K562 (cell line): ENCODE measurements around the gene SLC39A11. TPM values are rescaled to one million over a fixed set of nuclear protein-coding genes. Genes with fewer than 3 reads are reported as not detected.

Source experiments
- ATAC-seq: fragments of 200-7000 bp; cut with Tn5 transposase; 3 replicates; pipeline ENCODE4 v1.9.1; 2020; ENCODE audit warnings: moderate library complexity
- BruUV-seq: library from RNA; stranded (reverse); fragments of 400-500 nt; replicated peaks from 2 replicates; lab custom pipeline; 2021; lab: Mats Ljungman, UMichigan
- CTCF ChIA-PET: fragments of 300-600 bp; formaldehyde crosslinking; extraction: SDS; loops from one replicate; lab custom pipeline; 2021; ENCODE audit warnings: low intra/inter-chr PET ratio; lab: Yijun Ruan, JAX
- POLR2A ChIA-PET: fragments of 300-600, 350-650 bp; sonication (Branson Sonifier 250); formaldehyde crosslinking; extraction: SDS; loops from one replicate; lab custom pipeline; 2021; ENCODE audit warnings: antibody characterized with exemption, inconsistent platforms; lab: Yijun Ruan, JAX
- DNase-seq, 4 experiments: peaks; one replicate each; pipeline versions ENCODE4 v3.0.0 to v3.0.0-alpha.2; 2011 to 2018; ENCODE audit warnings: low spot score in 3 of 4, mixed read lengths in 3 of 4; ENCODE audit errors: extremely low read depth in 1 of 4
- FAIRE-seq: peaks from 2 replicates; lab custom pipeline; 2011; peaks lifted over from hg19 to GRCh38; lab: Jason Lieb, UNC
- H2AFZ ChIP-seq: 2 replicates; pipeline ENCODE4 v1.6.0; 2011; ENCODE audit warnings: low read depth, low read length, control low read depth, inconsistent platforms
- H3K27ac ChIP-seq: fragments of 200-600 bp; 3 replicates; pipeline ENCODE4 v1.8.0; 2011; ENCODE audit warnings: low read depth, mild to moderate bottlenecking, control low read depth, inconsistent platforms, low read length, moderate library complexity, mixed read lengths; ENCODE audit errors: extremely low read depth
- H3K27me3 ChIP-seq, 2 experiments: fragments of 300-600 bp in 1 of 2; 2 replicates in 1 of 2; 3 replicates in 1 of 2; pipeline versions ENCODE4 v1.6.0 to v1.8.0; 2011; ENCODE audit warnings: inconsistent platforms in 2 of 2, low read length in 2 of 2, mild to moderate bottlenecking in 1 of 2, mixed read lengths in 1 of 2, moderate library complexity in 1 of 2; ENCODE audit not compliant: control insufficient read depth in 2 of 2, insufficient read depth in 2 of 2
- H3K36me3 ChIP-seq: fragments of 300-600 bp; 3 replicates; pipeline ENCODE4 v1.8.0; 2011; ENCODE audit warnings: mild to moderate bottlenecking, low read length, inconsistent platforms; ENCODE audit not compliant: control insufficient read depth, insufficient read depth
- H3K4me1 ChIP-seq, 2 experiments: fragments of 200-600 bp in 1 of 2; replicated peaks in 1 of 2; 2 replicates in 1 of 2; 3 replicates in 1 of 2; pipeline versions ENCODE4 v1.5.1 to v1.8.0; 2011; ENCODE audit warnings: inconsistent platforms in 2 of 2, low read length in 2 of 2, mild to moderate bottlenecking in 1 of 2, mixed read lengths in 1 of 2, moderate library complexity in 1 of 2; ENCODE audit not compliant: control insufficient read depth in 2 of 2, insufficient read depth in 2 of 2
- H3K4me2 ChIP-seq: 2 replicates; pipeline ENCODE4 v1.6.1; 2011; ENCODE audit warnings: low read length, control low read depth, inconsistent platforms, mixed read lengths; ENCODE audit not compliant: insufficient read depth
- H3K4me3 ChIP-seq: fragments of 200-600 bp; sonication (generic), shearing (Covaris generic); 2 replicates; pipeline ENCODE4 v1.5.1; 2016; ENCODE audit warnings: control low read depth, inconsistent platforms
- H3K79me2 ChIP-seq: fragments of 200-600 bp; 3 replicates; pipeline ENCODE4 v1.8.0; 2011; ENCODE audit warnings: low read length, inconsistent platforms; ENCODE audit not compliant: control insufficient read depth, insufficient read depth
- H3K9ac ChIP-seq, 2 experiments: 2 replicates each; pipeline versions ENCODE4 v1.6.0 to v1.6.1; 2011; ENCODE audit warnings: low read depth in 2 of 2, low read length in 2 of 2, control low read depth in 1 of 2, inconsistent platforms in 1 of 2, mild to moderate bottlenecking in 1 of 2, mixed read lengths in 1 of 2; ENCODE audit not compliant: insufficient read depth in 1 of 2
- H3K9me1 ChIP-seq: one replicate; pipeline ENCODE4 v1.6.0; 2011; ENCODE audit warnings: inconsistent platforms, mild to moderate bottlenecking, low read length, moderate library complexity; ENCODE audit not compliant: control insufficient read depth, insufficient read depth
- H3K9me3 ChIP-seq: replicated peaks from 2 replicates; pipeline ENCODE4 v1.5.1; 2011; ENCODE audit warnings: low read depth, low read length, inconsistent platforms; ENCODE audit not compliant: control insufficient read depth, insufficient read depth
- H4K20me1 ChIP-seq: replicated peaks from 2 replicates; pipeline ENCODE4 v1.6.1; 2011; ENCODE audit warnings: low read length, inconsistent platforms, mixed read lengths; ENCODE audit not compliant: control insufficient read depth, insufficient read depth
- FIP1L1 ChIP-seq: fragments of 200-400 bp; formaldehyde crosslinking; IDR thresholded peaks from 2 replicates; pipeline ENCODE4 v1.6.1; 2018; ENCODE audit warnings: mild to moderate bottlenecking, low read depth, low read length; ENCODE audit not compliant: poor library complexity, severe bottlenecking
- JUN ChIP-seq, 2 experiments: sonication (generic) in 1 of 2; formaldehyde crosslinking in 1 of 2; IDR thresholded peaks; 2 replicates each; pipeline versions ENCODE4 v1.6.1 to v1.8.0; 2012 to 2022; ENCODE audit warnings: borderline replicate concordance in 2 of 2, mild to moderate bottlenecking in 2 of 2, improper control_type of control experiment in 1 of 2, low read depth in 1 of 2, low read length in 1 of 2, missing genetic modification reagents in 1 of 2
- NRF1 ChIP-seq, 2 experiments: fragments of 450-650 bp; IDR thresholded peaks in 1 of 2; conservative IDR thresholded peaks in 1 of 2; 2 replicates each; pipeline ENCODE4 v1.6.1; 2014; ENCODE audit warnings: mild to moderate bottlenecking in 2 of 2
- PURB ChIP-seq: sonication (generic); formaldehyde crosslinking; IDR thresholded peaks from 2 replicates; pipeline ENCODE4 v1.9.0; 2021; ENCODE audit warnings: low read depth, mild to moderate bottlenecking, missing genetic modification reagents
- RNF219 ChIP-seq: fragments of 250-450 bp; sonication (Bioruptor Pico); IDR thresholded peaks from 2 replicates; pipeline ENCODE4 v1.5.0; 2022; ENCODE audit warnings: mild to moderate bottlenecking
- SMARCC2 ChIP-seq: fragments of 450-650 bp; IDR thresholded peaks from 2 replicates; pipeline ENCODE4 v1.6.1; 2017; ENCODE audit warnings: antibody characterized with exemption, moderate library complexity, mild to moderate bottlenecking, low read depth
- ZBTB1 ChIP-seq: sonication (generic); formaldehyde crosslinking; IDR thresholded peaks from 2 replicates; pipeline ENCODE4 v1.8.1; 2023; ENCODE audit warnings: missing genetic modification reagents, low read depth, mild to moderate bottlenecking, borderline replicate concordance
- ZNF584 ChIP-seq: fragments of 200-800 bp; sonication (Bioruptor generic); IDR thresholded peaks from 2 replicates; pipeline ENCODE4 v1.6.1; 2016; ENCODE audit warnings: low read depth, mild to moderate bottlenecking, missing genetic modification characterization, missing compliant biosample characterization
- ZNF766 ChIP-seq: fragments of 200-800 bp; sonication (Bioruptor generic); conservative IDR thresholded peaks from 2 replicates; pipeline ENCODE4 v1.6.1; 2016; ENCODE audit warnings: missing genetic modification characterization, missing compliant biosample characterization
- WGBS: fragments of 100-300 bp; shearing (Covaris generic); methylation state at CpG from one replicate; pipeline ENCODE4 v1.1.6; 2016; ENCODE audit warnings: low coverage, mixed read lengths; ENCODE audit not compliant: insufficient coverage; ENCODE audit errors: missing lambda C conversion rate; 5-methylcytosine and 5-hydroxymethylcytosine counted together
- in situ Hi-C: fragments of 300-500 bp; cut with MboI; formaldehyde crosslinking; loops from 4 replicates; pipeline ENCODE4 v1.15.0; 2018; ENCODE audit warnings: inconsistent platforms, mixed read lengths
- intact Hi-C: fragments of 100-400 bp; cut with micrococcal nuclease; formaldehyde crosslinking; loops from 2 replicates; pipeline ENCODE4 v1.14.2; 2022
- polyA plus RNA-seq, 8 experiments: library from polyadenylated mRNA; depleted of rRNA in 4 of 8; stranded (reverse) in 5 of 8; unstranded in 3 of 8; fragments of >200 nt; fragmentation: Nextera tagmentation in 2 of 8; fragmentation: Illumina TruSeq in 1 of 8; extraction: Ambion mirVana in 2 of 8; extraction: Trizol in 1 of 8; gene quantifications; 2 replicates each; pipeline versions ENCODE4 v1.2.1 to v1.2.3, GENCODE V29; 2011 to 2014; ENCODE audit warnings: inconsistent platforms in 1 of 8, missing spikeins in 1 of 8
- total RNA-seq, 7 experiments: library from RNA; depleted of rRNA in 6 of 7; stranded (reverse); fragments of >200 nt in 6 of 7; fragmentation: Illumina TruSeq in 2 of 7; extraction: Trizol in 2 of 7; gene quantifications; 2 replicates each; pipeline versions ENCODE4 v1.2.1 to v1.2.3, GENCODE V29; 2011 to 2021; ENCODE audit warnings: low replicate concordance in 1 of 7

SLC39A11 gene
- total and polyA plus RNA-seq, 9 of the 15 experiments (the other 6 are each of a cell fraction or from before 2014, with no cell fraction given) = 10.5 to 26.4 (median 13.4) TPM

- peaks cover 3% of the 10 kb centered on the region; the same call in 2 of the 3 replicates for H3K36me3 ChIP-seq
- H3K4me3 ChIP-seq = no peak overlapping the region
- CTCF ChIA-PET = no interaction called here
- H3K9me3 ChIP-seq = no peaks in the 10 kb centered on the region
- no peaks in the 10 kb centered on the region for H3K9me1 ChIP-seq
- H2AFZ ChIP-seq = no peak overlapping the region
- ATAC-seq (no peak), DNase-seq (no peak), FAIRE-seq (no peak)
- H3K9ac ChIP-seq = no peak overlapping the region
- TF ChIP-seq SMARCC2 = no peak
- no peak for TF ChIP-seq RNF219
- no peak for TF ChIP-seq JUN (IDR thresholded peaks at IDR 0.05; ENCODE audit: borderline replicate concordance, low read depth, low read length)
- no peak for TF ChIP-seq JUN (CRISPR knock-in tag; IDR thresholded peaks at IDR 0.05; ENCODE audit: borderline replicate concordance)
- no peak for TF ChIP-seq FIP1L1
- no peak for TF ChIP-seq ZNF584 (CRISPR knock-in tag)
- no peak for TF ChIP-seq NRF1 (conservative IDR thresholded peaks at IDR 0.05 in 1 of 2, IDR thresholded peaks at IDR 0.05 in 1 of 2)
- no peak for TF ChIP-seq ZNF766 (CRISPR knock-in tag)
- no peak for TF ChIP-seq PURB (CRISPR knock-in tag)
- no peak for TF ChIP-seq ZBTB1
- H3K27ac ChIP-seq = no peak overlapping the region
- peaks cover 13 to 37% of the 10 kb centered on the region in 2 experiments; a peak in 4 of 5 replicates for H3K4me1 ChIP-seq
- in situ Hi-C loops (no loop called here), intact Hi-C loops (no loop called here)
- WGBS = 78% methylated on average over 4 of the region's 4 CpGs
- H3K4me2 ChIP-seq = no peak overlapping the region
- no peaks in the 10 kb centered on the region for H4K20me1 ChIP-seq
- H3K79me2 ChIP-seq = no peaks in the 10 kb centered on the region
- H3K27me3 ChIP-seq = no peaks in the 10 kb centered on the region
- BruUV-seq = no TSS peak
- POLR2A ChIA-PET = no interaction called here
These were observed 189.0 kb downstream of the SLC39A11 start for GRCh38 chr17:72903522-72903921.
